GM12878 (cell line): ENCODE data around the gene IFITM1. TPM values are rescaled to one million over a fixed set of nuclear protein-coding genes. Genes with fewer than 3 reads are reported as not detected.
A peak's percentile ranks its signal among the peaks of the same experiment; 100 is the strongest.

Source experiments
- ATAC-seq: fragments of 200-7000 bp; cut with Tn5 transposase; 3 replicates; pipeline ENCODE4 v1.9.1; 2020; ENCODE audit warnings: mild to moderate bottlenecking, moderate library complexity
- BruUV-seq: library from RNA; stranded (reverse); fragments of 400-500 nt; replicated peaks from 2 replicates; lab custom pipeline; 2021; lab: Mats Ljungman, UMichigan
- CTCF ChIA-PET: fragments of 300-600 bp; sonication (Branson Sonifier 250); formaldehyde crosslinking; extraction: SDS; loops from one replicate; lab custom pipeline; 2021; ENCODE audit warnings: inconsistent platforms; lab: Yijun Ruan, JAX
- POLR2A ChIA-PET: fragments of 350-600 bp; formaldehyde crosslinking; extraction: SDS; loops from one replicate; lab custom pipeline; 2021; ENCODE audit warnings: inconsistent platforms; lab: Charles Lee
- RAD21 ChIA-PET: fragments of 300-600 bp; sonication (Branson Sonifier 250); formaldehyde crosslinking; loops from one replicate; lab custom pipeline; 2023; ENCODE audit warnings: antibody characterized with exemption; ENCODE audit not compliant: unreplicated experiment; lab: Charles Lee
- SMC1A ChIA-PET: fragments of 300-600 bp; sonication (Branson Sonifier 250); formaldehyde crosslinking; loops from one replicate; lab custom pipeline; 2023; ENCODE audit not compliant: unreplicated experiment, uncharacterized antibody; lab: Charles Lee
- DNase-seq: peaks from one replicate; pipeline ENCODE4 v3.0.0-alpha.2; 2011; ENCODE audit warnings: low read depth, low spot score
- FAIRE-seq: peaks from 3 replicates; lab custom pipeline; 2011; peaks lifted over from hg19 to GRCh38; lab: Jason Lieb, UNC
- H2AFZ ChIP-seq: 2 replicates; pipeline ENCODE4 v1.6.0; 2011; ENCODE audit warnings: low read depth, low read length, control low read depth; ENCODE audit not compliant: control insufficient read depth
- H3K27ac ChIP-seq: 2 replicates; pipeline ENCODE4 v1.5.1; 2011; ENCODE audit warnings: control low read depth; ENCODE audit not compliant: control insufficient read depth, insufficient read depth
- H3K27me3 ChIP-seq, 2 experiments: replicated peaks in 1 of 2; 2 replicates each; pipeline versions ENCODE4 v1.6.0 to v1.6.1; 2011; ENCODE audit warnings: low read length in 1 of 2; ENCODE audit not compliant: control insufficient read depth in 2 of 2, insufficient read depth in 2 of 2
- H3K36me3 ChIP-seq, 2 experiments: 2 replicates each; pipeline ENCODE4 v1.5.1; 2011; ENCODE audit warnings: low read length in 1 of 2; ENCODE audit not compliant: control insufficient read depth in 2 of 2, insufficient read depth in 2 of 2
- H3K4me1 ChIP-seq: 2 replicates; pipeline ENCODE4 v1.6.1; 2011; ENCODE audit warnings: mild to moderate bottlenecking, low read length, moderate library complexity, mixed read lengths; ENCODE audit not compliant: control insufficient read depth, insufficient read depth
- H3K4me2 ChIP-seq: 2 replicates; pipeline ENCODE4 v1.6.0; 2011; ENCODE audit warnings: control low read depth; ENCODE audit not compliant: control insufficient read depth, insufficient read depth
- H3K4me3 ChIP-seq: fragments of 200-600 bp; sonication (generic); 2 replicates; pipeline ENCODE4 v1.5.1; 2016
- H3K79me2 ChIP-seq: 2 replicates; pipeline ENCODE4 v1.6.0; 2011; ENCODE audit warnings: low read length; ENCODE audit not compliant: control insufficient read depth, insufficient read depth
- H3K9ac ChIP-seq: 2 replicates; pipeline ENCODE4 v1.8.0; 2011; ENCODE audit warnings: low read length, control low read depth, mixed read lengths; ENCODE audit not compliant: control insufficient read depth, insufficient read depth
- H3K9me3 ChIP-seq: replicated peaks from 3 replicates; pipeline ENCODE4 v1.5.1; 2011; ENCODE audit warnings: mild to moderate bottlenecking, low read length; ENCODE audit not compliant: control insufficient read depth, insufficient read depth
- H4K20me1 ChIP-seq: 2 replicates; pipeline ENCODE4 v1.6.0; 2011; ENCODE audit not compliant: control insufficient read depth, insufficient read depth
- EED ChIP-seq: sonication (generic); IDR thresholded peaks from 2 replicates; pipeline ENCODE4 v1.6.1; 2016; ENCODE audit warnings: antibody characterized with exemption, low read depth
- GATAD2B ChIP-seq: fragments of 450-650 bp; conservative IDR thresholded peaks from 2 replicates; pipeline ENCODE4 v1.6.1; 2017; ENCODE audit warnings: low read depth, mild to moderate bottlenecking, moderate library complexity
- LARP7 ChIP-seq: fragments of 450-650 bp; IDR thresholded peaks from 2 replicates; pipeline ENCODE4 v1.6.1; 2017; ENCODE audit warnings: mild to moderate bottlenecking
- NBN ChIP-seq: fragments of 450-650 bp; IDR thresholded peaks from 2 replicates; pipeline ENCODE4 v1.6.1; 2016
- NR2C2 ChIP-seq: IDR thresholded peaks from 2 replicates; pipeline ENCODE4 v1.6.1; 2011; ENCODE audit warnings: borderline replicate concordance, low read depth; ENCODE audit not compliant: control insufficient read depth, insufficient read length
- POLR2A ChIP-seq: IDR thresholded peaks from 2 replicates; pipeline ENCODE4 v1.6.1; 2011; ENCODE audit warnings: low read depth, mild to moderate bottlenecking, low read length
- SIX5 ChIP-seq: IDR thresholded peaks from 2 replicates; pipeline ENCODE4 v1.6.1; 2011; ENCODE audit warnings: mild to moderate bottlenecking, low read depth, low read length, moderate library complexity; ENCODE audit not compliant: severe bottlenecking
- SREBF2 ChIP-seq: IDR thresholded peaks from 2 replicates; pipeline ENCODE4 v1.6.1; 2012; ENCODE audit warnings: mild to moderate bottlenecking, low read length
- YY1 ChIP-seq: IDR thresholded peaks from 2 replicates; pipeline ENCODE4 v1.6.1; 2011; ENCODE audit warnings: low read depth, mild to moderate bottlenecking, low read length
- ZNF24 ChIP-seq: fragments of 450-650 bp; IDR thresholded peaks from 2 replicates; pipeline ENCODE4 v1.6.1; 2017; ENCODE audit warnings: antibody characterized with exemption, mild to moderate bottlenecking
- WGBS: methylation state at CpG from one replicate; pipeline ENCODE4 v1.1.6; 2016; ENCODE audit warnings: low lambda C conversion rate; ENCODE audit not compliant: insufficient replicate concordance, insufficient coverage; ENCODE audit errors: missing lambda C conversion rate; 5-methylcytosine and 5-hydroxymethylcytosine counted together
- in situ Hi-C: fragments of 300-500 bp; cut with MboI; formaldehyde crosslinking; loops from 9 replicates; pipeline ENCODE4 v1.14.3; 2018; ENCODE audit warnings: mixed read lengths
- intact Hi-C: fragments of 100-400 bp; cut with micrococcal nuclease; formaldehyde crosslinking; loops from one replicate; pipeline ENCODE4 v1.14.2; 2022; ENCODE audit not compliant: unreplicated experiment
- polyA plus RNA-seq, 11 experiments: library from polyadenylated mRNA; depleted of rRNA in 4 of 11; unstranded in 6 of 11; stranded (reverse) in 5 of 11; fragments of >200 nt; fragmentation: Nextera tagmentation in 4 of 11; fragmentation: Illumina TruSeq in 1 of 11; extraction: Ambion mirVana in 4 of 11; extraction: Trizol in 1 of 11; gene quantifications; 1 replicate in 1 of 11; 2 replicates in 10 of 11; pipeline versions ENCODE4 v1.2.1 to v1.2.3, GENCODE V29; 2011 to 2016; ENCODE audit warnings: inconsistent platforms in 2 of 11, missing spikeins in 2 of 11, low read depth in 1 of 11
- total RNA-seq, 4 experiments: library from RNA; depleted of rRNA in 3 of 4; stranded (reverse); fragments of >200 nt in 3 of 4; fragmentation: Illumina TruSeq in 1 of 4; extraction: Trizol in 1 of 4; gene quantifications; 2 replicates each; pipeline versions ENCODE4 v1.2.1 to v1.2.3, GENCODE V29; 2013 to 2021

IFITM1 gene
- total and polyA plus RNA-seq, 10 of the 15 experiments (the other 5 are each of a cell fraction or from before 2014, with no cell fraction given), result 396 to 2,788 (median 607) TPM

GRCh38 chr11:266676-267439 lies 47.0 kb upstream of the IFITM1 start:
- Histone ChIP-seq H3K36me3 (no peaks in the 10 kb centered on the region), H4K20me1 (no peaks in the 10 kb centered on the region), H3K9me3 (no peaks in the 10 kb centered on the region; the same call in 2 of the 3 replicates), H3K79me2 (peaks cover 7% of the 10 kb centered on the region), H3K27me3 (no peaks in the 10 kb centered on the region), H3K4me1 (peaks cover 14% of the 10 kb centered on the region), H3K4me3 (no peak overlapping the region), H3K9ac (no peak overlapping the region), H2AFZ (peak overlapping the region; percentile 29), H3K27ac (no peak overlapping the region), H3K4me2 (no peak overlapping the region)
- intact Hi-C loops, result loop anchor here (10.0 kb wide), 1 partner anchor 88 kb away; no protein-coding TSS in a partner anchor
- POLR2A ChIA-PET, result interaction anchor here (1.1 to 2.5 kb wide), 7 partner anchors 9 to 88 kb away, joined by 3 to 35 read pairs (median 11); partner anchors contain the start of genes BET1L, PGGHG and RIC8A
- BruUV-seq, result no TSS peak
- no peak for DNase-seq
- in situ Hi-C loops, result no loop called here
- ATAC-seq, result no peak
- 60% methylated on average over 4 of the region's 13 CpGs for WGBS
- CTCF ChIA-PET, result interaction anchor here (0.9 to 4.2 kb wide), 6 partner anchors 9 to 183 kb away, joined by 3 to 37 read pairs (median 4); partner anchors contain the start of gene IFITM2
- SMC1A ChIA-PET, result interaction anchor here (0.9 to 2.7 kb wide), 9 partner anchors 10 to 89 kb away, joined by 3 to 8 read pairs (median 4); partner anchors contain the start of genes BET1L and RIC8A
- RAD21 ChIA-PET, result interaction anchor here (1.5 to 2.2 kb wide), 4 partner anchors 59 to 88 kb away, joined by 4 to 36 read pairs (median 7); partner anchors contain the start of genes BET1L and RIC8A
- TF ChIP-seq NR2C2 (no peak), ZNF24 (no peak), SIX5 (no peak), EED (no peak), POLR2A (no peak), YY1 (no peak), GATAD2B (no peak), NBN (no peak), LARP7 (no peak), SREBF2 (no peak)
- FAIRE-seq, result no peak
